HepG2 (cell line): Measurements from ENCODE around the gene ATP8B1. TPM values are rescaled to one million over a fixed set of nuclear protein-coding genes. Genes with fewer than 3 reads are reported as not detected.

Source experiments
- ATAC-seq: fragments of 200-7000 bp; cut with Tn5 transposase; 3 replicates; pipeline ENCODE4 v1.9.1; 2020; ENCODE audit warnings: mild to moderate bottlenecking, moderate library complexity
- BruUV-seq: library from RNA; stranded (reverse); fragments of 400-500 nt; replicated peaks from 2 replicates; lab custom pipeline; 2021; lab: Mats Ljungman, UMichigan
- CTCF ChIA-PET: fragments of 300-600 bp; formaldehyde crosslinking; extraction: SDS; loops from one replicate; lab custom pipeline; 2021; ENCODE audit warnings: low total read pairs, inconsistent platforms, low intra/inter-chr PET ratio; lab: Yijun Ruan, JAX
- POLR2A ChIA-PET: fragments of 350-600 bp; sonication (Branson Sonifier 250); formaldehyde crosslinking; loops from one replicate; lab custom pipeline; 2020; ENCODE audit warnings: antibody characterized with exemption, inconsistent platforms; lab: Yijun Ruan, JAX
- DNase-seq: peaks from one replicate; pipeline ENCODE4 v3.0.0-alpha.2; 2015; ENCODE audit warnings: low spot score
- FAIRE-seq: peaks from 3 replicates; lab custom pipeline; 2011; peaks lifted over from hg19 to GRCh38; lab: Jason Lieb, UNC
- H2AFZ ChIP-seq: one replicate; pipeline ENCODE4 v1.6.1; 2011; ENCODE audit warnings: low read length, inconsistent platforms
- H3K27ac ChIP-seq: fragments of 300-600 bp; 3 replicates; pipeline ENCODE4 v1.8.0; 2011; ENCODE audit warnings: mixed run types, mild to moderate bottlenecking, mixed read lengths, low read length, inconsistent platforms; ENCODE audit not compliant: insufficient read depth; ENCODE audit errors: extremely low read length
- H3K27me3 ChIP-seq, 2 experiments: fragments of 200-600 bp in 1 of 2; 2 replicates in 1 of 2; 3 replicates in 1 of 2; pipeline versions ENCODE4 v1.6.0 to v1.8.0; 2011; ENCODE audit warnings: low read length in 2 of 2, mild to moderate bottlenecking in 2 of 2, moderate library complexity in 2 of 2, inconsistent platforms in 1 of 2; ENCODE audit not compliant: insufficient read depth in 2 of 2, control insufficient read depth in 1 of 2
- H3K36me3 ChIP-seq, 2 experiments: fragments of 200-600 bp in 1 of 2; replicated peaks in 1 of 2; 2 replicates in 1 of 2; 3 replicates in 1 of 2; pipeline versions ENCODE4 v1.5.1 to v1.8.0; 2011; ENCODE audit warnings: low read length in 2 of 2, inconsistent platforms in 1 of 2; ENCODE audit not compliant: insufficient read depth in 2 of 2, control insufficient read depth in 1 of 2
- H3K4me1 ChIP-seq: 2 replicates; pipeline ENCODE4 v1.5.1; 2012; ENCODE audit warnings: low read length, inconsistent platforms; ENCODE audit not compliant: insufficient read depth
- H3K4me2 ChIP-seq: 2 replicates; pipeline ENCODE4 v1.6.0; 2011; ENCODE audit warnings: low read depth, low read length, inconsistent platforms
- H3K4me3 ChIP-seq, 3 experiments: fragments of 200-600 bp in 1 of 3; sonication (generic), shearing (Covaris generic) in 1 of 3; replicated peaks in 1 of 3; 2 replicates each; pipeline ENCODE4 v1.5.1; 2011 to 2016; ENCODE audit warnings: low read length in 3 of 3, inconsistent platforms in 2 of 3, low read depth in 2 of 3, mild to moderate bottlenecking in 2 of 3, control low read depth in 1 of 3, mixed read lengths in 1 of 3; ENCODE audit not compliant: insufficient read depth in 1 of 3
- H3K79me2 ChIP-seq: one replicate; pipeline ENCODE4 v1.6.1; 2011; ENCODE audit warnings: low read length, inconsistent platforms; ENCODE audit not compliant: insufficient read depth
- H3K9ac ChIP-seq: 2 replicates; pipeline ENCODE4 v1.6.0; 2011; ENCODE audit warnings: mild to moderate bottlenecking, low read depth, low read length, inconsistent platforms; ENCODE audit not compliant: insufficient read depth
- H3K9me3 ChIP-seq: 2 replicates; pipeline ENCODE4 v1.5.1; 2012; ENCODE audit warnings: mild to moderate bottlenecking, low read length
- H4K20me1 ChIP-seq: 2 replicates; pipeline ENCODE4 v1.6.0; 2011; ENCODE audit warnings: inconsistent platforms, mild to moderate bottlenecking, low read length, moderate library complexity; ENCODE audit not compliant: insufficient read depth
- AGO1 ChIP-seq: fragments of 200-400 bp; formaldehyde crosslinking; IDR thresholded peaks from 2 replicates; pipeline ENCODE4 v1.6.1; 2017; ENCODE audit warnings: mild to moderate bottlenecking, low read depth, low read length, moderate library complexity; ENCODE audit not compliant: poor library complexity, severe bottlenecking
- DMAP1 ChIP-seq: IDR thresholded peaks from 2 replicates; pipeline ENCODE4 v1.6.1; 2016
- E2F2 ChIP-seq: sonication (generic); formaldehyde crosslinking; IDR thresholded peaks from 2 replicates; pipeline ENCODE4 v1.4.0; 2020; ENCODE audit warnings: missing genetic modification reagents, borderline replicate concordance
- ERF ChIP-seq: IDR thresholded peaks from 2 replicates; pipeline ENCODE4 v1.6.1; 2018; ENCODE audit warnings: missing biosample characterization, missing genetic modification reagents
- ETV5 ChIP-seq: IDR thresholded peaks from 2 replicates; pipeline ENCODE4 v1.6.1; 2018; ENCODE audit warnings: missing biosample characterization, missing genetic modification reagents, inconsistent platforms, borderline replicate concordance
- HCFC1 ChIP-seq: fragments of 150-350 bp; IDR thresholded peaks from 2 replicates; pipeline ENCODE4 v1.6.1; 2014; ENCODE audit warnings: low read depth, low read length
- HNRNPH1 ChIP-seq: fragments of 200-400 bp; formaldehyde crosslinking; optimal IDR thresholded peaks from 2 replicates; pipeline ENCODE3; 2017; ENCODE audit warnings: mild to moderate bottlenecking, low read depth, low read length
- KMT2B ChIP-seq: IDR thresholded peaks from 2 replicates; pipeline ENCODE4 v1.6.1; 2016; ENCODE audit warnings: missing genetic modification reagents, missing compliant biosample characterization
- LBX2 ChIP-seq: sonication (generic); formaldehyde crosslinking; IDR thresholded peaks from 2 replicates; pipeline ENCODE4 v1.5.0; 2020; ENCODE audit warnings: missing genetic modification reagents, mild to moderate bottlenecking, borderline replicate concordance
- LCORL ChIP-seq, 2 experiments: fragments of 450-650 bp in 1 of 2; sonication (generic) in 1 of 2; formaldehyde crosslinking in 1 of 2; IDR thresholded peaks; 2 replicates each; pipeline versions ENCODE4 v1.5.0 to v1.6.1; 2017 to 2020; ENCODE audit warnings: antibody characterized with exemption in 1 of 2, missing genetic modification reagents in 1 of 2
- MYC ChIP-seq: sonication (generic); formaldehyde crosslinking; IDR thresholded peaks from 2 replicates; pipeline ENCODE4 v1.9.0; 2021; ENCODE audit warnings: missing genetic modification reagents, borderline replicate concordance
- RNF219 ChIP-seq: sonication (generic); formaldehyde crosslinking; IDR thresholded peaks from 2 replicates; pipeline ENCODE4 v1.5.0; 2020; ENCODE audit warnings: mild to moderate bottlenecking, missing genetic modification reagents
- SALL1 ChIP-seq: sonication (generic); formaldehyde crosslinking; IDR thresholded peaks from 2 replicates; pipeline ENCODE4 v1.8.0; 2022; ENCODE audit warnings: mild to moderate bottlenecking, missing genetic modification reagents
- TMF1 ChIP-seq: sonication (generic); formaldehyde crosslinking; IDR thresholded peaks from 2 replicates; pipeline ENCODE4 v1.8.1; 2022; ENCODE audit warnings: low read depth, missing genetic modification reagents
- ZNF275 ChIP-seq: sonication (generic); formaldehyde crosslinking; IDR thresholded peaks from 2 replicates; pipeline ENCODE4 v1.8.0; 2022; ENCODE audit warnings: missing genetic modification reagents, mild to moderate bottlenecking, inconsistent platforms, borderline replicate concordance
- ZNF30 ChIP-seq: sonication (generic); formaldehyde crosslinking; IDR thresholded peaks from 2 replicates; pipeline ENCODE4 v1.5.0; 2020; ENCODE audit warnings: mild to moderate bottlenecking, missing genetic modification reagents
- ZNF383 ChIP-seq: sonication (generic); formaldehyde crosslinking; IDR thresholded peaks from 2 replicates; pipeline ENCODE4 v1.4.0; 2020; ENCODE audit warnings: missing genetic modification reagents, mild to moderate bottlenecking, borderline replicate concordance
- ZNF556 ChIP-seq: sonication (generic); formaldehyde crosslinking; IDR thresholded peaks from 2 replicates; pipeline ENCODE4 v1.4.0; 2020; ENCODE audit warnings: mild to moderate bottlenecking, missing genetic modification reagents, borderline replicate concordance
- ZNF615 ChIP-seq: sonication (generic); formaldehyde crosslinking; IDR thresholded peaks from 2 replicates; pipeline ENCODE4 v1.5.0; 2020; ENCODE audit warnings: mild to moderate bottlenecking, missing genetic modification reagents, borderline replicate concordance
- ZNF674 ChIP-seq: sonication (generic); formaldehyde crosslinking; IDR thresholded peaks from 2 replicates; pipeline ENCODE4 v1.5.0; 2020; ENCODE audit warnings: low read depth, mild to moderate bottlenecking, missing genetic modification reagents
- WGBS: methylation state at CpG from one replicate; pipeline ENCODE4 v1.1.6; 2017; ENCODE audit warnings: low lambda C conversion rate; 5-methylcytosine and 5-hydroxymethylcytosine counted together
- in situ Hi-C: cut with HindIII; loops from 2 replicates; pipeline ENCODE4 v1.10.0; 2017; ENCODE audit warnings: low pct_unique_long_range_greater_than_20kb; ENCODE audit not compliant: extremely low pct_ligation_motif_present
- intact Hi-C: fragments of 100-400 bp; cut with micrococcal nuclease; formaldehyde crosslinking; loops from one replicate; pipeline ENCODE4 v1.10.0; 2022; ENCODE audit not compliant: unreplicated experiment
- polyA plus RNA-seq, 8 experiments: library from polyadenylated mRNA; depleted of rRNA in 3 of 8; stranded (reverse) in 7 of 8; unstranded in 1 of 8; fragments of >200 nt; fragmentation: Illumina TruSeq in 4 of 8; extraction: Trizol in 4 of 8; gene quantifications; 2 replicates each; pipeline versions ENCODE4 v1.2.1 to v1.2.3, GENCODE V29; 2011 to 2016; ENCODE audit warnings: low read depth in 4 of 8, missing spikeins in 1 of 8, mixed read lengths in 1 of 8; ENCODE audit not compliant: insufficient read depth in 1 of 8
- total RNA-seq, 5 experiments: library from RNA; depleted of rRNA; stranded (reverse); fragments of >200 nt; fragmentation: Illumina TruSeq; extraction: Trizol; gene quantifications; 2 replicates each; pipeline ENCODE4 v1.2.3, GENCODE V29; 2016; ENCODE audit warnings: low read depth in 1 of 5

Gene ATP8B1
- total and polyA plus RNA-seq, 2 of the 13 experiments (the other 11 are each of a cell fraction or from before 2014, with no cell fraction given) = 2.8 to 4.0 TPM

GRCh38 chr18:57754577-57755338, 48.4 kb downstream of the ATP8B1 start:
- H3K79me2 ChIP-seq = no peaks in the 10 kb centered on the region
- H3K9me3 ChIP-seq = no peaks in the 10 kb centered on the region
- H3K36me3 ChIP-seq = no peaks in the 10 kb centered on the region
- BruUV-seq = no TSS peak
- H2AFZ ChIP-seq = no peak overlapping the region
- H3K4me1 ChIP-seq = peaks cover 18% of the 10 kb centered on the region
- no peaks in the 10 kb centered on the region for H4K20me1 ChIP-seq
- H3K9ac ChIP-seq = no peak overlapping the region
- no peaks in the 10 kb centered on the region for H3K27me3 ChIP-seq
- no peak for TF ChIP-seq HCFC1
- TF ChIP-seq ETV5 (CRISPR knock-in tag) = no peak
- TF ChIP-seq HNRNPH1 = no peak
- no peak for TF ChIP-seq ZNF275 (CRISPR knock-in tag)
- TF ChIP-seq RNF219 (CRISPR knock-in tag) = no peak
- no peak for TF ChIP-seq SALL1 (CRISPR knock-in tag)
- no peak for TF ChIP-seq ZNF615 (CRISPR knock-in tag)
- no peak for TF ChIP-seq AGO1
- TF ChIP-seq ZNF556 = no peak
- TF ChIP-seq ERF (CRISPR knock-in tag) = no peak
- TF ChIP-seq ZNF674 (CRISPR knock-in tag) = no peak
- TF ChIP-seq LBX2 = no peak
- TF ChIP-seq ZNF30 (CRISPR knock-in tag) = no peak
- no peak for TF ChIP-seq E2F2
- TF ChIP-seq LCORL (IDR thresholded peaks at IDR 0.05) = no peak
- TF ChIP-seq LCORL (CRISPR knock-in tag; IDR thresholded peaks at IDR 0.05) = no peak
- TF ChIP-seq MYC (CRISPR knock-in tag) = no peak
- TF ChIP-seq ZNF383 (CRISPR knock-in tag) = no peak
- TF ChIP-seq TMF1 = no peak
- TF ChIP-seq DMAP1 (CRISPR knock-in tag) = no peak
- no peak for TF ChIP-seq KMT2B (CRISPR knock-in tag)
- ATAC-seq (no peak), FAIRE-seq (no peak), DNase-seq (no peak)
- POLR2A ChIA-PET = no interaction called here
- intact Hi-C loops = no loop called here
- no peak overlapping the region for H3K4me3 ChIP-seq
- in situ Hi-C loops = no loop called here
- CTCF ChIA-PET = no interaction called here
- WGBS = 92% methylated on average over 5 of the region's 5 CpGs
- no peak overlapping the region for H3K4me2 ChIP-seq
- no peak overlapping the region for H3K27ac ChIP-seq
